ENCODE measurements around the gene GRAMD1C.

DNA sequence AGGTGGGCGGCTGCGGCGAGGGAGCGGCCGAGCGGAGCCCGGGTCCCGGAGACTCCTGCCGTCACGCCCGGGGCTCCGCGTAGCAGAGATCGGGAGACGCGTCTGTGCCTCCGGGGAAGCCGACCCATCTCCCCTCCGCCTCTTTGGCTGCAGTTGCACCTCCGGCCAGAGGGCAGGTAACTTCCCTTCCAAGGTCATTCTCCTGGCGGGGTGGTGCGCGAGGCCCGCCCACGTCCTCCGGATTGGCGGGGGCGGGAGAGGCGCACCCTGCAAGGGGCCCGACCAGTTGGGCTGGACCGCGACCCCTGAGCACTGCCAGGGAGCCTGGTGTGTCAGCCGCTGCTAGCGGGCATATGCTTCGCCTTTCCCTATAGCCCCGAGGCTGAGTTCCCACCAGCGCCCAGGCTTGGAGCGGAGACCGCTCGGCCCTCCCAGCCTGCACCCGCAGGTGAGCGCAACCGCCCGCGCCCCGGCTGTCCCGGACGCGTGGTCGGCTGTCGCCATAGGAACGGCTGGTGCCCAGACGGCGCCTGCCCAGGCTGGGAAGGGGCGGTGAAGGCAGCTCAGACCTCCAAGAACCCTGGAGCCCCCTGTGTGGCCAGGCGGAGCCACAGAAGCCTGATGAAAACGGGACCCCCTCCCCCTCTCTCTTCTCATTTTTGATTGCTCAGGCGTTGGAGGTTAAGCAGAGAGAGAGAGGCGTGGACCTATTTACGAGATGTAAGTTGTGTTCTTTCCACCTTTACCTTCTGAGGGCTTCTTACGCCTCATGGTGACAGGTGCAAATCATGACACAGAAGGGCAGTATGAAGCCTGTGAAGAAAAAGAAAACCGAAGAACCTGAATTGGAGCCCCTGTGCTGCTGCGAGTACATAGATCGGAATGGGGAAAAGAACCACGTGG lies 109.7 kb downstream of the GRAMD1C start:
- TF ChIP-seq, protein P1, sequence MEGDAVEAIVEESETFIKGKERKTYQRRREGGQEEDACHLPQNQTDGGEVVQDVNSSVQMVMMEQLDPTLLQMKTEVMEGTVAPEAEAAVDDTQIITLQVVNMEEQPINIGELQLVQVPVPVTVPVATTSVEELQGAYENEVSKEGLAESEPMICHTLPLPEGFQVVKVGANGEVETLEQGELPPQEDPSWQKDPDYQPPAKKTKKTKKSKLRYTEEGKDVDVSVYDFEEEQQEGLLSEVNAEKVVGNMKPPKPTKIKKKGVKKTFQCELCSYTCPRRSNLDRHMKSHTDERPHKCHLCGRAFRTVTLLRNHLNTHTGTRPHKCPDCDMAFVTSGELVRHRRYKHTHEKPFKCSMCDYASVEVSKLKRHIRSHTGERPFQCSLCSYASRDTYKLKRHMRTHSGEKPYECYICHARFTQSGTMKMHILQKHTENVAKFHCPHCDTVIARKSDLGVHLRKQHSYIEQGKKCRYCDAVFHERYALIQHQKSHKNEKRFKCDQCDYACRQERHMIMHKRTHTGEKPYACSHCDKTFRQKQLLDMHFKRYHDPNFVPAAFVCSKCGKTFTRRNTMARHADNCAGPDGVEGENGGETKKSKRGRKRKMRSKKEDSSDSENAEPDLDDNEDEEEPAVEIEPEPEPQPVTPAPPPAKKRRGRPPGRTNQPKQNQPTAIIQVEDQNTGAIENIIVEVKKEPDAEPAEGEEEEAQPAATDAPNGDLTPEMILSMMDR (IDR thresholded peaks at IDR 0.05): no peak
- TF ChIP-seq POLR2A (IDR thresholded peaks at IDR 0.05): no peak
- TF ChIP-seq EP300 (IDR thresholded peaks at IDR 0.05): no peak

Data from ovary (tissue), 3 donors.